Activated naive CD4-positive, alpha-beta T cell treated with anti-CD3 and anti-CD28 coated beads, Interleukin-2, amount 50 U/mL, for 24 hours (primary cell): ENCODE results near the gene TBX19.

Experiments
- H3K27ac Mint-ChIP-seq: one replicate; pipeline ENCODE4 v1.8.0; 2021; ENCODE audit warnings: mild to moderate bottlenecking, mixed read lengths
- H3K27me3 Mint-ChIP-seq: one replicate; pipeline ENCODE4 v1.8.0; 2021; ENCODE audit warnings: mixed read lengths
- H3K36me3 Mint-ChIP-seq: one replicate; pipeline ENCODE4 v1.8.0; 2021; ENCODE audit warnings: mixed read lengths
- H3K4me1 Mint-ChIP-seq: one replicate; pipeline ENCODE4 v1.8.0; 2021; ENCODE audit warnings: mixed read lengths
- H3K4me3 Mint-ChIP-seq: one replicate; pipeline ENCODE4 v1.8.0; 2021; ENCODE audit warnings: mild to moderate bottlenecking, mixed read lengths
- H3K9me3 Mint-ChIP-seq: one replicate; pipeline ENCODE4 v1.8.0; 2021; ENCODE audit warnings: mixed read lengths

Gene TBX19

GRCh38 chr1:168328731-168329364 is 48.2 kb downstream of the TBX19 start:
- Mint-ChIP-seq H3K27me3 (no peaks in the 10 kb centered on the region), H3K4me1 (no peaks in the 10 kb centered on the region), H3K9me3 (peaks cover 7% of the 10 kb centered on the region), H3K4me3 (no peak overlapping the region), H3K36me3 (peaks cover 9% of the 10 kb centered on the region), H3K27ac (no peak overlapping the region)

GRCh38 chr1:168330285-168330684 is 49.6 kb downstream of the TBX19 start:
- no peak overlapping the region for H3K4me3 Mint-ChIP-seq
- no peaks in the 10 kb centered on the region for H3K4me1 Mint-ChIP-seq
- H3K36me3 Mint-ChIP-seq: peaks cover 2% of the 10 kb centered on the region
- H3K27ac Mint-ChIP-seq: no peak overlapping the region
- H3K9me3 Mint-ChIP-seq: no peaks in the 10 kb centered on the region
- no peaks in the 10 kb centered on the region for H3K27me3 Mint-ChIP-seq

- Mint-ChIP-seq H3K4me1 (peaks cover 4% of the 10 kb centered on the region), H3K4me3 (no peak overlapping the region), H3K27me3 (no peaks in the 10 kb centered on the region), H3K9me3 (no peaks in the 10 kb centered on the region), H3K27ac (no peak overlapping the region), H3K36me3 (no peaks in the 10 kb centered on the region)
Measured at GRCh38 chr1:168331569-168331968, 50.9 kb downstream of the TBX19 start.

GRCh38 chr1:168333562-168334276 is 53.0 kb downstream of the TBX19 start:
- Mint-ChIP-seq H3K9me3 (no peaks in the 10 kb centered on the region), H3K36me3 (no peaks in the 10 kb centered on the region), H3K4me3 (no peak overlapping the region), H3K27me3 (no peaks in the 10 kb centered on the region), H3K27ac (no peak overlapping the region), H3K4me1 (peaks cover 4% of the 10 kb centered on the region)

- Mint-ChIP-seq H3K36me3 (no peaks in the 10 kb centered on the region), H3K9me3 (no peaks in the 10 kb centered on the region), H3K27ac (no peak overlapping the region), H3K4me1 (peaks cover 4% of the 10 kb centered on the region), H3K4me3 (no peak overlapping the region), H3K27me3 (no peaks in the 10 kb centered on the region)
Measured at GRCh38 chr1:168335500-168335899, 54.8 kb downstream of the TBX19 start.

- H3K4me3 Mint-ChIP-seq: no peak overlapping the region
- peaks cover 21% of the 10 kb centered on the region for H3K4me1 Mint-ChIP-seq
- H3K36me3 Mint-ChIP-seq: no peaks in the 10 kb centered on the region
- no peaks in the 10 kb centered on the region for H3K27me3 Mint-ChIP-seq
- H3K9me3 Mint-ChIP-seq: no peaks in the 10 kb centered on the region
- no peak overlapping the region for H3K27ac Mint-ChIP-seq
Measured at GRCh38 chr1:168338589-168339503, 58.2 kb downstream of the TBX19 start.

GRCh38 chr1:168340781-168341482 is 60.3 kb downstream of the TBX19 start:
- no peaks in the 10 kb centered on the region for H3K9me3 Mint-ChIP-seq
- H3K36me3 Mint-ChIP-seq: no peaks in the 10 kb centered on the region
- H3K27me3 Mint-ChIP-seq: no peaks in the 10 kb centered on the region
- H3K4me3 Mint-ChIP-seq: no peak overlapping the region
- no peak overlapping the region for H3K27ac Mint-ChIP-seq
- peaks cover 22% of the 10 kb centered on the region for H3K4me1 Mint-ChIP-seq

GRCh38 chr1:168341483-168341975 is 60.9 kb downstream of the TBX19 start:
- Mint-ChIP-seq H3K4me3 (no peak overlapping the region), H3K9me3 (no peaks in the 10 kb centered on the region), H3K27me3 (no peaks in the 10 kb centered on the region), H3K36me3 (no peaks in the 10 kb centered on the region), H3K4me1 (peaks cover 27% of the 10 kb centered on the region), H3K27ac (no peak overlapping the region)

GRCh38 chr1:168342572-168343280 is 62.0 kb downstream of the TBX19 start:
- H3K4me3 Mint-ChIP-seq: peak overlapping the region; percentile 26
- H3K36me3 Mint-ChIP-seq: no peaks in the 10 kb centered on the region
- peaks cover 34% of the 10 kb centered on the region for H3K4me1 Mint-ChIP-seq
- no peaks in the 10 kb centered on the region for H3K9me3 Mint-ChIP-seq
- no peaks in the 10 kb centered on the region for H3K27me3 Mint-ChIP-seq
- peak overlapping the region; percentile 6 for H3K27ac Mint-ChIP-seq

- Mint-ChIP-seq H3K36me3 (no peaks in the 10 kb centered on the region), H3K4me3 (no peak overlapping the region), H3K9me3 (no peaks in the 10 kb centered on the region), H3K27ac (no peak overlapping the region), H3K27me3 (no peaks in the 10 kb centered on the region), H3K4me1 (peaks cover 42% of the 10 kb centered on the region)
Measured at GRCh38 chr1:168343566-168343965, 62.9 kb downstream of the TBX19 start.

GRCh38 chr1:168344517-168344916 is 63.8 kb downstream of the TBX19 start:
- no peaks in the 10 kb centered on the region for H3K27me3 Mint-ChIP-seq
- H3K4me3 Mint-ChIP-seq: no peak overlapping the region
- no peaks in the 10 kb centered on the region for H3K36me3 Mint-ChIP-seq
- no peak overlapping the region for H3K27ac Mint-ChIP-seq
- peaks cover 43% of the 10 kb centered on the region for H3K4me1 Mint-ChIP-seq
- H3K9me3 Mint-ChIP-seq: no peaks in the 10 kb centered on the region

GRCh38 chr1:168345939-168346338 is 65.3 kb downstream of the TBX19 start:
- peaks cover 43% of the 10 kb centered on the region for H3K4me1 Mint-ChIP-seq
- H3K27ac Mint-ChIP-seq: no peak overlapping the region
- no peaks in the 10 kb centered on the region for H3K9me3 Mint-ChIP-seq
- H3K36me3 Mint-ChIP-seq: no peaks in the 10 kb centered on the region
- no peaks in the 10 kb centered on the region for H3K27me3 Mint-ChIP-seq
- H3K4me3 Mint-ChIP-seq: no peak overlapping the region

- Mint-ChIP-seq H3K9me3 (no peaks in the 10 kb centered on the region), H3K36me3 (no peaks in the 10 kb centered on the region), H3K27me3 (no peaks in the 10 kb centered on the region), H3K4me3 (peak overlapping the region; percentile 94), H3K4me1 (peaks cover 36% of the 10 kb centered on the region), H3K27ac (peak overlapping the region; percentile 90)
Measured at GRCh38 chr1:168347630-168348029, 67.0 kb downstream of the TBX19 start.

- no peaks in the 10 kb centered on the region for H3K36me3 Mint-ChIP-seq
- peak overlapping the region; percentile 94 for H3K4me3 Mint-ChIP-seq
- H3K9me3 Mint-ChIP-seq: no peaks in the 10 kb centered on the region
- peaks cover 30% of the 10 kb centered on the region for H3K4me1 Mint-ChIP-seq
- no peaks in the 10 kb centered on the region for H3K27me3 Mint-ChIP-seq
- H3K27ac Mint-ChIP-seq: peak overlapping the region; percentile 90
Measured at GRCh38 chr1:168348146-168348709, 67.6 kb downstream of the TBX19 start.
